Mesothelial cell of epicardium (in vitro differentiated cells): ENCODE measurements around the gene FANCC. TPM values are rescaled to one million over a fixed set of nuclear protein-coding genes. Genes with fewer than 3 reads are reported as not detected.

Experiments
- DNase-seq, 2 experiments: peaks; one replicate each; pipeline ENCODE4 v3.0.0; 2021; ENCODE audit warnings: low spot score in 2 of 2; ENCODE audit not compliant: unreplicated experiment in 2 of 2
- H3K27ac Mint-ChIP-seq: 2 replicates; pipeline ENCODE4 v1.8.0; 2021; ENCODE audit warnings: mixed read lengths
- H3K27me3 Mint-ChIP-seq: 2 replicates; pipeline ENCODE4 v1.8.0; 2021; ENCODE audit warnings: low read depth, mixed read lengths
- H3K36me3 Mint-ChIP-seq: 2 replicates; pipeline ENCODE4 v1.8.0; 2021; ENCODE audit warnings: mixed read lengths
- H3K4me1 Mint-ChIP-seq: 2 replicates; pipeline ENCODE4 v1.8.0; 2021; ENCODE audit warnings: mixed read lengths
- H3K4me3 Mint-ChIP-seq: 2 replicates; pipeline ENCODE4 v1.8.0; 2021; ENCODE audit warnings: mild to moderate bottlenecking, moderate library complexity, mixed read lengths
- H3K9me3 Mint-ChIP-seq: 2 replicates; pipeline ENCODE4 v1.8.0; 2021; ENCODE audit warnings: mixed read lengths
- CTCF ChIP-seq: fragments of 200-600 bp; sonication (generic); IDR thresholded peaks from one replicate; pipeline ENCODE4 v1.5.0; 2021; ENCODE audit warnings: antibody characterized with exemption; ENCODE audit not compliant: unreplicated experiment
- total RNA-seq: library from RNA; stranded (reverse); gene quantifications from 3 replicates; pipeline ENCODE4 v1.2.1, GENCODE V29; 2021

Gene FANCC
- total RNA-seq, 1 donor from 2014 or later = 22.5 TPM

- DNase-seq = no peak
- peaks cover 57% of the 10 kb centered on the region for H3K4me1 Mint-ChIP-seq
Observed at GRCh38 chr9:95128177-95128524, 189.4 kb downstream of the FANCC start.

GRCh38 chr9:95127249-95128176 is 190.0 kb downstream of the FANCC start:
- Mint-ChIP-seq H3K4me1 (peaks cover 52% of the 10 kb centered on the region), H3K36me3 (no peaks in the 10 kb centered on the region), H3K4me3 (peak overlapping the region; percentile 70), H3K9me3 (no peaks in the 10 kb centered on the region), H3K27ac (no peak overlapping the region), H3K27me3 (no peaks in the 10 kb centered on the region)
- TF ChIP-seq CTCF = peak; percentile 89
- peak; percentile 66 to 90 for DNase-seq

More at GRCh38 chr9:95128177-95128524, 189.4 kb downstream of the FANCC start:
- no peaks in the 10 kb centered on the region for H3K36me3 Mint-ChIP-seq
- H3K9me3 Mint-ChIP-seq = no peaks in the 10 kb centered on the region
- no peak overlapping the region for H3K4me3 Mint-ChIP-seq
- TF ChIP-seq CTCF = no peak
- H3K27me3 Mint-ChIP-seq = no peaks in the 10 kb centered on the region
- H3K27ac Mint-ChIP-seq = no peak overlapping the region

- H3K4me1 Mint-ChIP-seq = peaks cover 52% of the 10 kb centered on the region
Observed at GRCh38 chr9:95126739-95127138, 190.8 kb downstream of the FANCC start.

GRCh38 chr9:95125652-95126051 is 191.9 kb downstream of the FANCC start:
- Mint-ChIP-seq H3K36me3 (peaks cover 2% of the 10 kb centered on the region), H3K9me3 (no peaks in the 10 kb centered on the region), H3K27ac (peak overlapping the region; percentile 39), H3K4me3 (no peak overlapping the region), H3K4me1 (peaks cover 51% of the 10 kb centered on the region), H3K27me3 (no peaks in the 10 kb centered on the region)
- no peak for TF ChIP-seq CTCF
- DNase-seq = no peak

More at GRCh38 chr9:95126739-95127138, 190.8 kb downstream of the FANCC start:
- Mint-ChIP-seq H3K4me3 (no peak overlapping the region), H3K36me3 (no peaks in the 10 kb centered on the region), H3K27ac (no peak overlapping the region), H3K27me3 (no peaks in the 10 kb centered on the region), H3K9me3 (no peaks in the 10 kb centered on the region)
- DNase-seq = no peak
- no peak for TF ChIP-seq CTCF

- no peak for DNase-seq
- Mint-ChIP-seq H3K36me3 (peaks cover 3% of the 10 kb centered on the region), H3K4me1 (peaks cover 43% of the 10 kb centered on the region), H3K4me3 (no peak overlapping the region), H3K27ac (peak overlapping the region; percentile 25), H3K9me3 (no peaks in the 10 kb centered on the region), H3K27me3 (no peaks in the 10 kb centered on the region)
- TF ChIP-seq CTCF = no peak
Observed at GRCh38 chr9:95124582-95125367, 192.7 kb downstream of the FANCC start.
